ENCODE data around the gene STXBP5L.
A peak's percentile ranks its signal among the peaks of the same experiment; 100 is the strongest.
"Not testable (repeated sequence)": the region's sequence is repeated elsewhere in the genome, so short reads cannot be mapped to it uniquely, and the experiment has no call there.

Gene STXBP5L

GRCh38 chr3:120908030-120908794 lies at the start of gene STXBP5L:
STXBP5L (plus strand) TSS chr3:120908205; CDS start chr3:120909579, 1,374 bp downstream.
- peak; percentile 62 for DNase-seq

- no peak for DNase-seq
Measured at GRCh38 chr3:120858521-120858920, 49.5 kb upstream of the STXBP5L start.

DNA sequence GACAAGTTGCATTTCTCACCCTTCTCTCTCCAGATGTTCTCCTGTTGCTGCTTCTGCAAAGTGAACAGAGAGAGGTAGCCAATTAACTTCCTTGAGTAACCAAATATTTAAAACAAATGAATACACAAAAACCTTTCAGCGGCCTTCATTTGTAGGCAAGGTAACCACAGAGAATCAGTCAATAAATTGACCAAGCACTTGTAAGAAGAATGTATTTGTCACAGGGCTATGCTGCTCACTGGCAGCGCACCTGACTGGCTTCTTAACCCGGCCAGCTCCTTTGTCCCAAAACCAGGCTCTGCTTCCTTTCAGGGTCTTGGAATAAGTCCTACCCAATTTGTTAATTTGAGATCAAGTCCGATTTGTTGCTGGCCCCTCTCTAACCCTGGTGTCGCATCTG lies 43.5 kb upstream of the STXBP5L start:
- peak; percentile 36 for DNase-seq

DNA sequence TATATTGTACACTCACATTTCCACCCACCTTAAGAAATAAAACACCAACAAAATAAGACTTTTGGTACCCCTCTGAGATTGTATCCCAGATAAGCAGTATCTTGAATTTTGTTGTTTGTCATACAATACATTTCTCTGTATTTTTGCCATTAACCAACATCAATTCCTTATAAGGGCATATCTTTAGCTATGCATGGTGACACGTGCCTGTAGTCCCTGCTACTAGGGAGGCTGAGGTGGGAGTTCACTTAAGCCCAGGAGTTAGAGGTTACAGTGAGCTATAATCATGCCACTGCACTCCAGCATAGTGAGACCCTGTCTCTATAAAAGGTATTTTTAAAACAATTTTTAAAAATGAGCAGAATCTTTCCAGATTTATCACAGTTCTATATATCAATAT lies 32.5 kb upstream of the STXBP5L start:
- no peak for DNase-seq

- no peak for DNase-seq
Measured at GRCh38 chr3:120875989-120876388, 32.0 kb upstream of the STXBP5L start.

DNA sequence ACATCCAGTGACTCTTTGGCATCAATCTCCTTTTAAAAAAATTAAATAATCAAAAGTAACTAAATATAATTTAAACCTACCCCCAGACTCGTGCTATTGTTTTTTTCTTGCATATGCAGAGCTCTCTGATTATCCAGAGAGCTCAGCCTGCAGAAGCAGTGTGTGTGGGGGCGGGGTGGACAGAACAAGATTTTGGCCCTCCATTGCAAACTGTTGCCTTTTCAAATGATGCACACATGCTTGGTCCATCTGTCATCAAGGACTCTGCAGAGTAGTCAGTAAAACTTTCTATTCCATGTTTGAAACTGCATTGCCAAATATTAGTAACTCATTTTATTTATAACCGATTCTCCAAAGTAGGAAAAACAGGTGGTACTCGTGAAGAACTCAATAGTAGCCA lies 28.6 kb upstream of the STXBP5L start:
- no peak for DNase-seq

DNA sequence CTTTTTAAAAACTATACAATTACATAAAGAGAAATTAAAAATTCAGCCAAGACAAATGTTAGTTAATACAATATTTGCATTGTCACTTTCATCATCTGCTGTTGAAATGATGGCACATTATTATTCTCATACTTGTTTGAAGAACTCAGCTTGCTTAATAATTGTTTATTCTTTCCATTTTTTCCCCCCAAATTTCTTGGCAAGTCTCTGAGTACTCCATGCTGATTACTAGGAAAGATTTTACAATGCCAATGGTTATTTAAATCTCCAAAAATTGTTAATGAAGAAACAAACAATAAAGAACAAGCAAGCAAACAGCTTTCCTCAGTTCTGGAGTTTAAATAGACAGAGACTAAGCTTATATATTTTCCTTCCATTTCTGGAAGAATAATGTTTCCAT lies 15.1 kb upstream of the STXBP5L start:
- DNase-seq: no peak

DNA sequence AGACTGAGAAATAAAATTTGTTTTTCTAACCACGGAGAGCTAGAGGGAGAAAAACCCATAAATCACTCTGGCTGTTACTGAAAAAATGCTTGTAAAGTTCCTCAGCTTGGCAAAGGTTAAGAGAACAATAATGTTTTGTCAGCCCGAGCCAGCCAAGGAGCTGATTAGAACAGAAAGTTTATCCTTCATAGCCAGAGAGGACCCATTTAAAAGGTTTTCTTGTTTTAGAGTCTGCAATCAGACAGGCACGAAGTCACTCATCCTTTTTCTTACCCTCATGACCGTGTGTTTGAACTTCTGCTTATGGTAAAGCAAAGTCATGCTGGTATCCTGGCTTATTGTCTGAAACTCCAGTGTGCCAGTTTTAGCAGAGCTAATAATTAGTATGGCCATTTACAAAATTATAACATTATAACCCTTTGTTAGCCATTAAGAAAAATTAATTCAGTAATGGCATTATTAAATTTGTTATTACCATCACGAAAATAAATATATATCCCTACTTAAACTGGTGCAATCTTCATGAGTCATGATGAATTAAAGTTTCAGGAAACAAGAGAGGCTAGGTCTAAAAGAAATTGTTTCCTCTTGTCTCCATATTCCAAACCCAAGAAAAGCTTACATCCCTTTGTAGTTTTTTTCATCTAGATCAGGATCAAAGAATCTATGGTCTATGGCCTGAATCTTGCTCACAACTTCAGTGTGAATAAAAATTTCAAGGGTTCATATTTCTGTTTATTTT lies 13.5 kb upstream of the STXBP5L start:
- no peak for DNase-seq

GRCh38 chr3:120901716-120902115 lies 6.3 kb upstream of the STXBP5L start:
- not testable (repeated sequence) for DNase-seq

- peak; percentile 2 for DNase-seq
Measured at GRCh38 chr3:120903221-120903620, 4.8 kb upstream of the STXBP5L start.

DNA sequence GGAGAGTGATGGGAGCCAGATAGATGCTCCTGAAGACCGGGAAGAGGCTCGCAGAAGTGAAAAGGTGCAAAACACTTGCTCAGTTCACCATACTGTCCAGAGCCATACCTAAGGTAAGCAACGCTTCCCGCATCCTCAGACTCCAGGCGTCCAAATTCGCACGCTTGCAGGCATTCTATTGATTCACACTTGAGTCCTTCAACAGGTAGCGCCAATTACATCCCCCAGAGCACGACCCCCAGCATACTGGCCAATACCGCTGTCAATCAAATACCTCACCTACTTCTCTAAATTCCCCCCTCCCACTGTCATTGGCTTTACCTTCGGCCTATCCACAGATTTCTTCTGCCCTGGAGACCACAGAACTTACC lies 361 bp upstream of the STXBP5L start:
- DNase-seq: peak; percentile 97

GRCh38 chr3:120908795-120909601 lies 993 bp downstream of the STXBP5L start:
- DNase-seq: peak; percentile 31

GRCh38 chr3:120909602-120909878 lies 1.5 kb downstream of the STXBP5L start:
- peak; percentile 31 for DNase-seq

DNA sequence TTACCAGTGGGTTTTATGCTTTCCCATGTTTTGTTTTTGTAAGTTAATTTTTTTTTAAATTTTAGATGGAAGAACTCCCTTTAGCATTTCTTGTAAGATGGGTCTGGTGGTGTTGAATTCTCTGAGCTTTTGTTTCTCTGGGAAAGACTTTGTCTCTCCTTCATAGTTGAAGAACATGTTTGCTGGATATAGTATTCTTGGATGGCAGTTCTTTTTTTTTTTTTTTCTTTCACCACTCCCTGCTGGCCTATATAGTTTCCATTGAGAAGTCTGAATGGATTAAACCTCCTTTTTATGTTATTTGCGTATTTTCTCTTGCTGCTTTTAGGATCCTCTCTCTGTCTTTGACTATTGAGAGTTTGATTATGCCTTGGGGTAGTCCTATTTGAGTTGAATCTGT lies 18.1 kb downstream of the STXBP5L start:
- DNase-seq: no peak

DNA sequence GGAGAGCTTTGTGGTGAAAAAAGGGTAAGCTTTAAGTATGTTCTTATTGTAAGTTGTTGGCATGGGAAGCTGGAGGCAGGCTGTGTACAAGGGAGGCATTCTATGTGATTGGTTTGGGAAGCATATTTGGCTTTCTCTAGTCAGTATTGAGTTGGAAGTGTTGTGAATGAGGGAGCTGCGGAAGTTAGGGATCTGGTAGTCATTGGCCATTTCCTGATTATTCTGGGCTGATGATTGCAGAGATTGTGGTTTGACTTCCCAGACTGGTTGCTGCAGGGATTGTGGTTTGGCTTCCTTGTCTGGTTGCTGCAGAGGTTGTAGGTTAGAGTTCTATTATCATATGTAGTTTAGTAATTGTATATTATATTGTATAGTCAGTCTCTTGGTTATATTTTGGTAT lies 21.0 kb downstream of the STXBP5L start:
- DNase-seq: no peak

DNA sequence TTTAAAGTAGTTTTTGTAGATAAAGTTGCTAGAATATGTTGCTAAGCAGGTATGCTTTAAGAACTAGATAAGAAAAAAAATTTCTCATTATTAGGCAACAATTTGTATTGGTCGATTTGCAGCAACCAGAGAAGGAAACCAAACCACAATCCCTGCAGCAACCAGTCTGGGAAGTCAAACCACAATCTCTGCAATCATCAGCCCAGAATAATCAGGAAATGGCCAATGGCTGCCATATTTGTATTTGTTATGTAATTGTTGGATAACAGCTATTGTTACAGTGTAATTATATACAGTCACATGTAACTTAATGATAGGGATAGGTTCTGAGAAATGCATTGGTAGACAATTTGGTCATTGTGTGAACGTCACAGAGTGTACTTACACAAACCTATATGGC lies 23.6 kb downstream of the STXBP5L start:
- no peak for DNase-seq

GRCh38 chr3:120956143-120956542 lies 48.1 kb downstream of the STXBP5L start:
- no peak for DNase-seq

- DNase-seq: no peak
Measured at GRCh38 chr3:120982608-120983320, 74.8 kb downstream of the STXBP5L start.

- no peak for DNase-seq
Measured at GRCh38 chr3:120983321-120983665, 75.3 kb downstream of the STXBP5L start.

GRCh38 chr3:120983841-120984240 lies 75.8 kb downstream of the STXBP5L start:
- no peak for DNase-seq

DNA sequence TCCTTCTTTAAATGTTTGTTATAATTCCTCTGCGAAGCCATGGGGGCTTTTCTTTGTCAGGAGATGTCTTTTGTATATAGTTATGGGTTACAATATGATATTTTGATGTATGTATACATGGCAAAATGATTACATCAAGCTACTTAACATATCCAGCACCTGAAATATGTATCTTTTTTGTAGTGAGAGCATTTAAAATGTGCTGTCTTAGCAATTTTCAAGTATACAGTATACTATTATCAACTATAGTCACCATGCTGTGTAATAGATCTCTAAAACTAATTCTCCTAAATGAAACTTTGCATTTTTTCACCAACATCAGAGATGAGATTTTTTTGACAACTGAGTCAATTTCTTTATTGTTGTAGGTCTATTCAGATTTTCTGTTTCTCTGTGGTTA lies 77.2 kb downstream of the STXBP5L start:
- DNase-seq: no peak

GRCh38 chr3:120988994-120989393 lies 81.0 kb downstream of the STXBP5L start:
- DNase-seq: no peak

- DNase-seq: no peak
Measured at GRCh38 chr3:121018917-121019321, 110.9 kb downstream of the STXBP5L start.

Measured in NCI-H748 treated with DMSO at 0.1 percent for 48 hours (cell line).